DOHH2 (cell line): ENCODE data around the gene PCNX3.

ENCODE experiments used
- H3F3A ChIP-seq: fragments of 200-600 bp; sonication (generic), shearing (Covaris generic); 2 replicates; pipeline ENCODE4 v1.6.0; 2016; ENCODE audit warnings: antibody characterized with exemption, mild to moderate bottlenecking; ENCODE audit not compliant: control insufficient read depth, insufficient read depth
- H3K27ac ChIP-seq: fragments of 200-600 bp; sonication (generic); 2 replicates; pipeline ENCODE4 v1.5.1; 2014; ENCODE audit warnings: low read depth, mild to moderate bottlenecking, low read length, moderate library complexity
- H3K27me3 ChIP-seq: fragments of 200-600 bp; sonication (generic); 2 replicates; pipeline ENCODE4 v1.6.1; 2014; ENCODE audit warnings: mild to moderate bottlenecking, low read length, mixed read lengths; ENCODE audit not compliant: control insufficient read depth
- H3K36me3 ChIP-seq: fragments of 200-600 bp; sonication (generic); 2 replicates; pipeline ENCODE4 v1.6.1; 2014; ENCODE audit warnings: mild to moderate bottlenecking, low read length, moderate library complexity, mixed read lengths; ENCODE audit not compliant: control insufficient read depth
- H3K4me1 ChIP-seq: fragments of 200-600 bp; sonication (generic); 2 replicates; pipeline ENCODE4 v1.6.1; 2014; ENCODE audit warnings: mild to moderate bottlenecking, low read length, mixed read lengths; ENCODE audit not compliant: control insufficient read depth
- H3K4me2 ChIP-seq: fragments of 200-600 bp; sonication (generic); 2 replicates; pipeline ENCODE4 v1.6.0; 2014; ENCODE audit warnings: mild to moderate bottlenecking, low read length, moderate library complexity
- H3K4me3 ChIP-seq: fragments of 200-600 bp; sonication (generic); 2 replicates; pipeline ENCODE4 v1.5.1; 2014; ENCODE audit warnings: mild to moderate bottlenecking, low read length, mixed read lengths
- H3K79me2 ChIP-seq: fragments of 200-600 bp; sonication (generic); 2 replicates; pipeline ENCODE4 v1.6.1; 2014; ENCODE audit warnings: mild to moderate bottlenecking, low read length, mixed read lengths; ENCODE audit not compliant: control insufficient read depth
- H3K9me2 ChIP-seq: fragments of 200-600 bp; sonication (generic); replicated peaks from 2 replicates; pipeline ENCODE4 v1.6.1; 2014; ENCODE audit warnings: mild to moderate bottlenecking, low read length, mixed read lengths; ENCODE audit not compliant: control insufficient read depth
- H3K9me3 ChIP-seq: fragments of 200-600 bp; sonication (generic); 2 replicates; pipeline ENCODE4 v1.6.1; 2014; ENCODE audit warnings: antibody characterized with exemption, low read length, mixed read lengths; ENCODE audit not compliant: control insufficient read depth, insufficient read depth
- H4K20me1 ChIP-seq: fragments of 200-600 bp; sonication (generic); 2 replicates; pipeline ENCODE4 v1.6.0; 2014; ENCODE audit warnings: low read depth, mild to moderate bottlenecking, antibody characterized with exemption, low read length, moderate library complexity; ENCODE audit not compliant: control insufficient read depth, insufficient read depth
- EZH2phosphoT487 ChIP-seq: fragments of 200-600 bp; sonication (generic); IDR thresholded peaks from 2 replicates; pipeline ENCODE4 v1.6.1; 2017; ENCODE audit warnings: borderline replicate concordance, mild to moderate bottlenecking, antibody characterized with exemption, low read length, moderate library complexity, mixed read lengths
- TF ChIP-seq, protein P1 (sequence below): fragments of 200-600 bp; sonication (generic); IDR thresholded peaks from one replicate; pipeline ENCODE4 v1.5.1; 2014; ENCODE audit warnings: antibody characterized with exemption, mild to moderate bottlenecking, low read depth, low read length; ENCODE audit not compliant: poor library complexity, severe bottlenecking

PCNX3 gene

DNA sequence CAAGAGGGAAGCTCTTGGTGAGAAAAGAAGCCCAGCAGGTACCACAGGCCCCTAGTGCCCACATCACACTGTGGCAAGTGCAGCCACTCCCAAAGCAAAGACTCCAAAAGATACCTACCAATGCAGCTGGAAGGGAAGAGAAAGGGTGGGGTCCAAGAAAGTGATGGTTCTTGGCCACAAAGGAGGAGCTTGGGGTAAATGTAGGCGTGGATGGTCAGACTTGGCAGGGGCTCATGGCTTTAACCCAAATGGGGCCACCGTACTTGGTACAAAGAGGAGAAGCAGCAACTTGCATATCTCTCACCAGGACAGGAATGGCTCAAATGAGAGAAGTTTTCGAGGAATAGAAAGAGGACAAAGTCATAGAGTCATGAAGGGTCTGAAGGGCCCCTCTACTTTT, 6.3 kb upstream of the PCNX3 start:
- Histone ChIP-seq H3K4me1 (peaks cover 32% of the 10 kb centered on the region), H3K4me3 (no peak overlapping the region), H3F3A (no peaks in the 10 kb centered on the region), H3K9me2 (no peaks in the 10 kb centered on the region), H3K27ac (no peak overlapping the region), H3K4me2 (no peak overlapping the region), H3K79me2 (peaks cover 44% of the 10 kb centered on the region), H3K9me3 (no peaks in the 10 kb centered on the region), H3K27me3 (no peaks in the 10 kb centered on the region), H4K20me1 (no peaks in the 10 kb centered on the region), H3K36me3 (peaks cover 64% of the 10 kb centered on the region)
- TF ChIP-seq EZH2phosphoT487, result no peak
- TF ChIP-seq, protein P1, sequence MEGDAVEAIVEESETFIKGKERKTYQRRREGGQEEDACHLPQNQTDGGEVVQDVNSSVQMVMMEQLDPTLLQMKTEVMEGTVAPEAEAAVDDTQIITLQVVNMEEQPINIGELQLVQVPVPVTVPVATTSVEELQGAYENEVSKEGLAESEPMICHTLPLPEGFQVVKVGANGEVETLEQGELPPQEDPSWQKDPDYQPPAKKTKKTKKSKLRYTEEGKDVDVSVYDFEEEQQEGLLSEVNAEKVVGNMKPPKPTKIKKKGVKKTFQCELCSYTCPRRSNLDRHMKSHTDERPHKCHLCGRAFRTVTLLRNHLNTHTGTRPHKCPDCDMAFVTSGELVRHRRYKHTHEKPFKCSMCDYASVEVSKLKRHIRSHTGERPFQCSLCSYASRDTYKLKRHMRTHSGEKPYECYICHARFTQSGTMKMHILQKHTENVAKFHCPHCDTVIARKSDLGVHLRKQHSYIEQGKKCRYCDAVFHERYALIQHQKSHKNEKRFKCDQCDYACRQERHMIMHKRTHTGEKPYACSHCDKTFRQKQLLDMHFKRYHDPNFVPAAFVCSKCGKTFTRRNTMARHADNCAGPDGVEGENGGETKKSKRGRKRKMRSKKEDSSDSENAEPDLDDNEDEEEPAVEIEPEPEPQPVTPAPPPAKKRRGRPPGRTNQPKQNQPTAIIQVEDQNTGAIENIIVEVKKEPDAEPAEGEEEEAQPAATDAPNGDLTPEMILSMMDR, result no peak

DNA sequence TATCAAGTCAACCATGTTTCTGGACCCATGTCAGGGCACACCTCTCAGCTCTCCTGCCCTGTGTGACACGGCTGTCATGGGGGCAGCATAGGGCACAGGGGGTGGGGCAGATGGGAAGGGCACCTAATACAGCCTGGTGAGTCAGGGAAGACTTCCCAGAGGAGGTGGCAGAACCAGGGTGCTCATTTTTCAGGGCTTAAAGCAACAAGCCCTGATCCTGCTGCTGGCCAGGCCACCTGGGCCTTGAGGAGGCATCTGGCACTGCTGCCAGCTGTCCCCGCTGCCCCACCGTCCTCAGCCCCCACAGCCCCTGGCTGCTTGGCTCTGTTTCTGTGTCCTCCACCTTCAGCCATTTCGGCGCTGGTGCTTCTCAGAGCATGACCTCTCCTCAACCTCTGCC, 5.9 kb upstream of the PCNX3 start:
- Histone ChIP-seq H3K4me2 (no peak overlapping the region), H3K79me2 (peaks cover 48% of the 10 kb centered on the region), H3K36me3 (peaks cover 60% of the 10 kb centered on the region)

DNA sequence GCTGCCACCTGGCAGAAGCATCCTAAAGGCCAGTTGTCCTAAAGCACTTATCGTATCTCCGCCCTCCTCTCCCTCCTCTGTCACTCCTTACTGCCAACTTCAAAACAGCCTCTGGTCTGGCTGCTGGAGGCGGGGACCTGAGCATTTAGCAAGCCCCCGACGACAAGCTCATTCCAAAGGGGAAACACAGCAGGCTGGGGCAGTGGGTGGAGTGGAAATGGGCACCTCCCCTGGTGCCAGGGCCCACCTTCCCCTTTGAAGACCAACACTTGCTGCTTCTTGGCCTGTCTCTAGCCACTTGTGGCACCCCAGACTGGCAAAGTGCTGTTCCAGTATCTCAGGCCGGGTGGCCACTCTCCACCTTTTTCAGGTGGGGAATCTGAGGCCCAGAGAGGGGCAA, 5.2 kb upstream of the PCNX3 start:
- H3K27me3 ChIP-seq, result no peaks in the 10 kb centered on the region
- H3K36me3 ChIP-seq, result peaks cover 54% of the 10 kb centered on the region
- H3K4me2 ChIP-seq, result 0 out of 2 replicates have a peak overlapping the region, but pooled peaks have one; percentile 91
- peaks cover 50% of the 10 kb centered on the region for H3K79me2 ChIP-seq
- no peaks in the 10 kb centered on the region for H3K9me2 ChIP-seq
- no peaks in the 10 kb centered on the region for H3K9me3 ChIP-seq
- H3K4me3 ChIP-seq, result no peak overlapping the region
- no peak for TF ChIP-seq EZH2phosphoT487
- TF ChIP-seq, protein P1, result no peak
- no peaks in the 10 kb centered on the region for H4K20me1 ChIP-seq
- peaks cover 32% of the 10 kb centered on the region for H3K4me1 ChIP-seq
- no peak overlapping the region for H3K27ac ChIP-seq
- H3F3A ChIP-seq, result no peaks in the 10 kb centered on the region; the same call in 1 of the 2 replicates

More for the DNA sequence above, 5.9 kb upstream of the PCNX3 start:
- H3K4me3 ChIP-seq, result no peak overlapping the region
- H3K27me3 ChIP-seq, result no peaks in the 10 kb centered on the region
- no peaks in the 10 kb centered on the region; the same call in 1 of the 2 replicates for H3F3A ChIP-seq
- no peak for TF ChIP-seq EZH2phosphoT487
- TF ChIP-seq, protein P1, result no peak
- H3K9me2 ChIP-seq, result no peaks in the 10 kb centered on the region
- H4K20me1 ChIP-seq, result no peaks in the 10 kb centered on the region
- no peaks in the 10 kb centered on the region for H3K9me3 ChIP-seq
- H3K4me1 ChIP-seq, result peaks cover 32% of the 10 kb centered on the region
- H3K27ac ChIP-seq, result no peak overlapping the region
